DOHH2 (cell line): ENCODE measurements around the gene CCT8.

ENCODE experiments used
- H3F3A ChIP-seq: fragments of 200-600 bp; sonication (generic), shearing (Covaris generic); 2 replicates; pipeline ENCODE4 v1.6.0; 2016; ENCODE audit warnings: antibody characterized with exemption, mild to moderate bottlenecking; ENCODE audit not compliant: control insufficient read depth, insufficient read depth
- H3K27ac ChIP-seq: fragments of 200-600 bp; sonication (generic); 2 replicates; pipeline ENCODE4 v1.5.1; 2014; ENCODE audit warnings: low read depth, mild to moderate bottlenecking, low read length, moderate library complexity
- H3K27me3 ChIP-seq: fragments of 200-600 bp; sonication (generic); 2 replicates; pipeline ENCODE4 v1.6.1; 2014; ENCODE audit warnings: mild to moderate bottlenecking, low read length, mixed read lengths; ENCODE audit not compliant: control insufficient read depth
- H3K36me3 ChIP-seq: fragments of 200-600 bp; sonication (generic); 2 replicates; pipeline ENCODE4 v1.6.1; 2014; ENCODE audit warnings: mild to moderate bottlenecking, low read length, moderate library complexity, mixed read lengths; ENCODE audit not compliant: control insufficient read depth
- H3K4me1 ChIP-seq: fragments of 200-600 bp; sonication (generic); 2 replicates; pipeline ENCODE4 v1.6.1; 2014; ENCODE audit warnings: mild to moderate bottlenecking, low read length, mixed read lengths; ENCODE audit not compliant: control insufficient read depth
- H3K4me2 ChIP-seq: fragments of 200-600 bp; sonication (generic); 2 replicates; pipeline ENCODE4 v1.6.0; 2014; ENCODE audit warnings: mild to moderate bottlenecking, low read length, moderate library complexity
- H3K4me3 ChIP-seq: fragments of 200-600 bp; sonication (generic); 2 replicates; pipeline ENCODE4 v1.5.1; 2014; ENCODE audit warnings: mild to moderate bottlenecking, low read length, mixed read lengths
- H3K79me2 ChIP-seq: fragments of 200-600 bp; sonication (generic); 2 replicates; pipeline ENCODE4 v1.6.1; 2014; ENCODE audit warnings: mild to moderate bottlenecking, low read length, mixed read lengths; ENCODE audit not compliant: control insufficient read depth
- H3K9me2 ChIP-seq: fragments of 200-600 bp; sonication (generic); replicated peaks from 2 replicates; pipeline ENCODE4 v1.6.1; 2014; ENCODE audit warnings: mild to moderate bottlenecking, low read length, mixed read lengths; ENCODE audit not compliant: control insufficient read depth
- H3K9me3 ChIP-seq: fragments of 200-600 bp; sonication (generic); 2 replicates; pipeline ENCODE4 v1.6.1; 2014; ENCODE audit warnings: antibody characterized with exemption, low read length, mixed read lengths; ENCODE audit not compliant: control insufficient read depth, insufficient read depth
- H4K20me1 ChIP-seq: fragments of 200-600 bp; sonication (generic); 2 replicates; pipeline ENCODE4 v1.6.0; 2014; ENCODE audit warnings: low read depth, mild to moderate bottlenecking, antibody characterized with exemption, low read length, moderate library complexity; ENCODE audit not compliant: control insufficient read depth, insufficient read depth
- EZH2phosphoT487 ChIP-seq: fragments of 200-600 bp; sonication (generic); IDR thresholded peaks from 2 replicates; pipeline ENCODE4 v1.6.1; 2017; ENCODE audit warnings: borderline replicate concordance, mild to moderate bottlenecking, antibody characterized with exemption, low read length, moderate library complexity, mixed read lengths
- TF ChIP-seq, protein P1 (sequence below): fragments of 200-600 bp; sonication (generic); IDR thresholded peaks from one replicate; pipeline ENCODE4 v1.5.1; 2014; ENCODE audit warnings: antibody characterized with exemption, mild to moderate bottlenecking, low read depth, low read length; ENCODE audit not compliant: poor library complexity, severe bottlenecking

Gene CCT8

DNA sequence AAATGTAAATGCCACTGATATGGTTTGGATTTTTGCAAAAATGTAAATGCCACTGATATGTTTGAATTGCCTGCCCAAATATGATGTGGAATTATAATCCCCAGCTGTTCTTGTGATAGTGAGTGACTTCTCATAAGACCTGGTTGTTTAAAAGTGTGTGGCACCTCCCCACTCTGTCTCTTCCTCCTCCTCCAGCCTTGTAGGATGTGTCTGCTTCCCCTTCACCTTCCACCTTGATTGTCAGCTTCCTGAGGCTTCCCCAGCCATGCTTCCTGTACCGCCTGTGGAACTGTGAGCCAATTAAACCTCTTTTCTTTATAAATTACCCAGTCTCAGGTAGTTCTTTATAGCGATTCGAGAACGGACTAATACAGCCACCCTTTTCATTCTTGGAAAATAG, 1.3 kb upstream of the CCT8 start:
- Histone ChIP-seq H3K4me3 (no peak overlapping the region), H4K20me1 (peaks cover 22% of the 10 kb centered on the region), H3K9me3 (peaks cover 11% of the 10 kb centered on the region; the same call in 1 of the 2 replicates), H3K9me2 (no peaks in the 10 kb centered on the region), H3K27me3 (no peaks in the 10 kb centered on the region), H3F3A (peaks cover 9% of the 10 kb centered on the region), H3K36me3 (peaks cover 36% of the 10 kb centered on the region), H3K79me2 (peaks cover 43% of the 10 kb centered on the region), H3K4me2 (peak overlapping the region; percentile 9; the same call in 1 of the 2 replicates), H3K4me1 (peaks cover 53% of the 10 kb centered on the region), H3K27ac (no peak overlapping the region)
- TF ChIP-seq EZH2phosphoT487 = no peak
- TF ChIP-seq, protein P1, sequence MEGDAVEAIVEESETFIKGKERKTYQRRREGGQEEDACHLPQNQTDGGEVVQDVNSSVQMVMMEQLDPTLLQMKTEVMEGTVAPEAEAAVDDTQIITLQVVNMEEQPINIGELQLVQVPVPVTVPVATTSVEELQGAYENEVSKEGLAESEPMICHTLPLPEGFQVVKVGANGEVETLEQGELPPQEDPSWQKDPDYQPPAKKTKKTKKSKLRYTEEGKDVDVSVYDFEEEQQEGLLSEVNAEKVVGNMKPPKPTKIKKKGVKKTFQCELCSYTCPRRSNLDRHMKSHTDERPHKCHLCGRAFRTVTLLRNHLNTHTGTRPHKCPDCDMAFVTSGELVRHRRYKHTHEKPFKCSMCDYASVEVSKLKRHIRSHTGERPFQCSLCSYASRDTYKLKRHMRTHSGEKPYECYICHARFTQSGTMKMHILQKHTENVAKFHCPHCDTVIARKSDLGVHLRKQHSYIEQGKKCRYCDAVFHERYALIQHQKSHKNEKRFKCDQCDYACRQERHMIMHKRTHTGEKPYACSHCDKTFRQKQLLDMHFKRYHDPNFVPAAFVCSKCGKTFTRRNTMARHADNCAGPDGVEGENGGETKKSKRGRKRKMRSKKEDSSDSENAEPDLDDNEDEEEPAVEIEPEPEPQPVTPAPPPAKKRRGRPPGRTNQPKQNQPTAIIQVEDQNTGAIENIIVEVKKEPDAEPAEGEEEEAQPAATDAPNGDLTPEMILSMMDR = no peak

DNA sequence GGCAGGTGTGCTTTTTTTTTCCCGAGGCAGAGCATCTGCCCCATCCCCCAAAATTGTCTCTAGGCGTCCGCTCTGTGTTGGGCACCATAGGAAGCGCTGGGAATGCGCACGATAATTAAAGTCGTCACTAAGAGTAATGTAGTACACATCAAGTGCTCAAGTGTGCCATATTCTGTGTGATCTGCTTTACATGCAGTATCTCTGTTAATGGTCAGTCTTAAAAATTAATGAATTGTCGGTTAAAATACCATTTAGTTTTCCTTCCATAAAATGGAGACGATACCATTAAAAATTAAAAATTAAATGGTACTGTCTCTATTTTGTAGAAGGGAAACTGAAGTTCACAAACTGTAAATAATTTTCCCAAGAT, 544 bp upstream of the CCT8 start:
- Histone ChIP-seq H3K27me3 (no peaks in the 10 kb centered on the region), H3K36me3 (peaks cover 44% of the 10 kb centered on the region), H4K20me1 (peaks cover 25% of the 10 kb centered on the region), H3F3A (peaks cover 11% of the 10 kb centered on the region), H3K9me2 (no peaks in the 10 kb centered on the region), H3K9me3 (peaks cover 11% of the 10 kb centered on the region; the same call in 1 of the 2 replicates), H3K4me3 (peak overlapping the region; percentile 93), H3K79me2 (peaks cover 51% of the 10 kb centered on the region), H3K27ac (peak overlapping the region; percentile 67), H3K4me2 (peak overlapping the region; percentile 78), H3K4me1 (peaks cover 46% of the 10 kb centered on the region)
- TF ChIP-seq, protein P1 = no peak
- TF ChIP-seq EZH2phosphoT487 = no peak

DNA sequence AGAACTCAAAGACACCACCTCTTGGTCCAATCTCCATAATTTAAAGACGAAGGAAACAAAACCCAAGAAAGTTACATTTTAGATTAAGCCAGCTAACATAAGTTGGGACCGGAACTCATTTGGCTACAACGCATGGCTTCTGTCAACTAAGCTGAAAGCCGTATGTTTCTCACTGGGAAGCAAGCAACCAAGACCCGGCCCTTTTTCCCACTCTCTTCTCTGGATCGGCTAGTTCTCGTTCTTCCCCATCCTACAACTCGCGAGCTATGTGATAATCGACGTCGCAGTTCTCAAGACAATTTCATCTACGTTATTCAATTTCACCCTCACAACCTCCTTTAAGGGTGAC, 601 bp downstream of the CCT8 start:
- H3K79me2 ChIP-seq = peaks cover 60% of the 10 kb centered on the region

More for the DNA sequence above, 601 bp downstream of the CCT8 start:
- H3K9me3 ChIP-seq = peaks cover 11% of the 10 kb centered on the region; the same call in 1 of the 2 replicates
- peaks cover 55% of the 10 kb centered on the region for H3K36me3 ChIP-seq
- TF ChIP-seq, protein P1 = no peak
- no peak for TF ChIP-seq EZH2phosphoT487
- peak overlapping the region; percentile 72 for H3K27ac ChIP-seq
- peak overlapping the region; percentile 74 for H3K4me2 ChIP-seq
- peaks cover 39% of the 10 kb centered on the region for H3K4me1 ChIP-seq
- H3F3A ChIP-seq = peaks cover 13% of the 10 kb centered on the region
- no peaks in the 10 kb centered on the region for H3K27me3 ChIP-seq
- peaks cover 27% of the 10 kb centered on the region for H4K20me1 ChIP-seq
- no peaks in the 10 kb centered on the region for H3K9me2 ChIP-seq
- H3K4me3 ChIP-seq = peak overlapping the region; percentile 93
